Measurements from ENCODE around the gene MCC. TPM values are rescaled to one million over a fixed set of nuclear protein-coding genes. Genes with fewer than 3 reads are reported as not detected.

Gene MCC
- total RNA-seq, 4 donors from 2014 or later = 1.2 to 133 (median 8.5) TPM

- H3K4me3 ChIP-seq = no peak overlapping the region
- no peaks in the 10 kb centered on the region for H3K27me3 ChIP-seq
- no peaks in the 10 kb centered on the region for H3K4me1 ChIP-seq
- no peaks in the 10 kb centered on the region for H3K36me3 ChIP-seq
- no peak overlapping the region for H3K27ac ChIP-seq
- H3K9me3 ChIP-seq = no peaks in the 10 kb centered on the region
- TF ChIP-seq CTCF (IDR thresholded peaks at IDR 0.05) (no peak), POLR2A (IDR thresholded peaks at IDR 0.05) (no peak)
- no peak for DNase-seq
Observed at GRCh38 chr5:113357696-113358476, 130.4 kb downstream of the MCC start.

- no peak overlapping the region for H3K4me3 ChIP-seq
- no peaks in the 10 kb centered on the region for H3K27me3 ChIP-seq
- DNase-seq = no peak
- no peaks in the 10 kb centered on the region for H3K36me3 ChIP-seq
- H3K27ac ChIP-seq = no peak overlapping the region
- H3K4me1 ChIP-seq = no peaks in the 10 kb centered on the region
- no peak for TF ChIP-seq CTCF (IDR thresholded peaks at IDR 0.05)
- no peak for TF ChIP-seq POLR2A (IDR thresholded peaks at IDR 0.05)
- no peaks in the 10 kb centered on the region for H3K9me3 ChIP-seq
Observed at GRCh38 chr5:113356487-113356886, 131.8 kb downstream of the MCC start.

- Histone ChIP-seq H3K36me3 (no peaks in the 10 kb centered on the region), H3K27ac (no peak overlapping the region), H3K27me3 (no peaks in the 10 kb centered on the region), H3K4me1 (no peaks in the 10 kb centered on the region), H3K4me3 (no peak overlapping the region), H3K9me3 (no peaks in the 10 kb centered on the region)
- DNase-seq = no peak
- TF ChIP-seq POLR2A (IDR thresholded peaks at IDR 0.05) (no peak), CTCF (IDR thresholded peaks at IDR 0.05) (no peak)
Observed at GRCh38 chr5:113354055-113354454, 134.2 kb downstream of the MCC start.

GRCh38 chr5:113347572-113347971, 140.7 kb downstream of the MCC start:
- DNase-seq = no peak
- H3K36me3 ChIP-seq = no peaks in the 10 kb centered on the region
- H3K4me1 ChIP-seq = no peaks in the 10 kb centered on the region
- TF ChIP-seq CTCF (IDR thresholded peaks at IDR 0.05) = no peak
- no peak for TF ChIP-seq POLR2A (IDR thresholded peaks at IDR 0.05)
- no peak overlapping the region for H3K27ac ChIP-seq
- H3K4me3 ChIP-seq = no peak overlapping the region
- no peaks in the 10 kb centered on the region for H3K9me3 ChIP-seq
- no peaks in the 10 kb centered on the region for H3K27me3 ChIP-seq

- Histone ChIP-seq H3K9me3 (no peaks in the 10 kb centered on the region), H3K27ac (no peak overlapping the region)
- DNase-seq = no peak
Observed at GRCh38 chr5:113344973-113345940, 143.0 kb downstream of the MCC start.

More at GRCh38 chr5:113344973-113345940, 143.0 kb downstream of the MCC start:
- no peaks in the 10 kb centered on the region for H3K36me3 ChIP-seq
- no peak overlapping the region for H3K4me3 ChIP-seq
- TF ChIP-seq POLR2A (IDR thresholded peaks at IDR 0.05) (no peak), CTCF (IDR thresholded peaks at IDR 0.05) (no peak)
- no peaks in the 10 kb centered on the region for H3K4me1 ChIP-seq
- H3K27me3 ChIP-seq = no peaks in the 10 kb centered on the region
